Testis (tissue), 3 donors: ENCODE measurements around the gene EDC4. TPM values are rescaled to one million over a fixed set of nuclear protein-coding genes. Genes with fewer than 3 reads are reported as not detected.

Experiments used
- DNase-seq: peaks from one replicate; pipeline ENCODE4 v3.0.0-alpha.2; 2019
- H3K27ac ChIP-seq, 2 donors: fragments of 200-600 bp; sonication (generic); one replicate each; pipeline ENCODE4 v1.5.1; 2019
- H3K27me3 ChIP-seq: fragments of 200-600 bp; sonication (generic); one replicate; pipeline ENCODE4 v1.5.1; 2019
- H3K36me3 ChIP-seq: fragments of 200-600 bp; sonication (generic); one replicate; pipeline ENCODE4 v1.5.1; 2017; ENCODE audit warnings: low read depth; ENCODE audit errors: missing control alignments
- H3K4me1 ChIP-seq: fragments of 200-600 bp; sonication (generic); one replicate; pipeline ENCODE4 v1.5.1; 2019
- H3K4me3 ChIP-seq, 2 donors: fragments of 200-600 bp; sonication (generic); one replicate each; pipeline ENCODE4 v1.5.1; 2017 to 2019
- H3K9me3 ChIP-seq: fragments of 200-600 bp; sonication (generic); one replicate; pipeline ENCODE4 v1.5.1; 2017
- CTCF ChIP-seq, 3 experiments: fragments of 450-650 bp in 2 of 3; fragments of 200-600 bp in 1 of 3; sonication (generic) in 1 of 3; IDR thresholded peaks; one replicate each; pipeline ENCODE4 v1.5.1; 2016 to 2019; ENCODE audit warnings: antibody characterized with exemption in 3 of 3, mild to moderate bottlenecking in 2 of 3, moderate library complexity in 1 of 3
- POLR2A ChIP-seq: fragments of 450-650 bp; IDR thresholded peaks from one replicate; pipeline ENCODE4 v1.6.1; 2017; ENCODE audit warnings: antibody characterized with exemption, mild to moderate bottlenecking, moderate library complexity
- WGBS, 2 donors: methylation state at CpG; one replicate each; pipeline ENCODE4 v1.1.5; 2018; 5-methylcytosine and 5-hydroxymethylcytosine counted together
- intact Hi-C: fragments of 100-400 bp; cut with DNase I; formaldehyde crosslinking; loops from one replicate; pipeline ENCODE4 v1.15.1; 2023; ENCODE audit warnings: low total_unique reads
- polyA plus RNA-seq: library from polyadenylated mRNA; stranded (reverse); fragments of 350-450 nt; fragmentation: Illumina TruSeq; extraction: RNeasy Lipid Tissue Mini Kit (QIAGEN cat#74804); gene quantifications from one replicate; pipeline ENCODE4 v1.2.3, GENCODE V29; 2014; ENCODE audit warnings: low read depth, low replicate concordance; ENCODE audit not compliant: insufficient read depth
- total RNA-seq, 2 donors: library from RNA; depleted of rRNA; stranded (reverse); fragments of >200 nt; gene quantifications; one replicate each; pipeline ENCODE4 v1.2.3, GENCODE V29; 2016

EDC4 gene
- total and polyA plus RNA-seq, 3 donors from 2014 or later = 96.7 to 107 (median 106) TPM

- H3K9me3 ChIP-seq = no peaks in the 10 kb centered on the region
- TF ChIP-seq CTCF (IDR thresholded peaks at IDR 0.05) (no peak), POLR2A (no peak)
- H3K27ac ChIP-seq = no peak overlapping the region
- H3K4me3 ChIP-seq = no peak overlapping the region
- no peaks in the 10 kb centered on the region for H3K36me3 ChIP-seq
- WGBS, 2 donors = 83 to 86% methylated on average over 6 of the region's 6 CpGs
- DNase-seq = no peak
- peaks cover 13% of the 10 kb centered on the region for H3K4me1 ChIP-seq
- intact Hi-C loops = loop anchor here (10.0 kb wide), 1 partner anchor 125 kb away; no protein-coding TSS in a partner anchor
- no peaks in the 10 kb centered on the region for H3K27me3 ChIP-seq
Measured at GRCh38 chr16:67919622-67920221, 46.9 kb downstream of the EDC4 start.

- Histone ChIP-seq H3K4me3 (no peak overlapping the region), H3K27me3 (no peaks in the 10 kb centered on the region), H3K9me3 (no peaks in the 10 kb centered on the region), H3K27ac (no peak overlapping the region), H3K4me1 (peaks cover 17% of the 10 kb centered on the region), H3K36me3 (no peaks in the 10 kb centered on the region)
- DNase-seq = no peak
- intact Hi-C loops = no loop called here
- TF ChIP-seq CTCF (IDR thresholded peaks at IDR 0.05) (no peak), POLR2A (no peak)
- 82 to 83% methylated on average over 5 of the region's 5 CpGs for WGBS, 2 donors
Measured at GRCh38 chr16:67922221-67922620, 49.4 kb downstream of the EDC4 start.

- H3K4me3 ChIP-seq = no peak overlapping the region
- TF ChIP-seq CTCF (IDR thresholded peaks at IDR 0.05) = no peak
- TF ChIP-seq POLR2A = no peak
- WGBS, 2 donors = 77 to 93% methylated on average over 7 to 8 of the region's 8 CpGs
- peaks cover 13% of the 10 kb centered on the region for H3K4me1 ChIP-seq
- no peak overlapping the region for H3K27ac ChIP-seq
- H3K27me3 ChIP-seq = no peaks in the 10 kb centered on the region
- no peaks in the 10 kb centered on the region for H3K36me3 ChIP-seq
- H3K9me3 ChIP-seq = no peaks in the 10 kb centered on the region
- intact Hi-C loops = no loop called here
- no peak for DNase-seq
Measured at GRCh38 chr16:67922740-67923139, 49.9 kb downstream of the EDC4 start.

GRCh38 chr16:67923414-67924116, 50.7 kb downstream of the EDC4 start:
- peaks cover 11% of the 10 kb centered on the region for H3K4me1 ChIP-seq
- WGBS, 2 donors = 81 to 86% methylated on average over 10 of the region's 10 CpGs
- intact Hi-C loops = no loop called here
- DNase-seq = peak; percentile 46
- no peaks in the 10 kb centered on the region for H3K36me3 ChIP-seq
- H3K4me3 ChIP-seq = no peak overlapping the region
- no peak overlapping the region for H3K27ac ChIP-seq
- no peaks in the 10 kb centered on the region for H3K9me3 ChIP-seq
- H3K27me3 ChIP-seq = no peaks in the 10 kb centered on the region
- TF ChIP-seq POLR2A = no peak
- TF ChIP-seq CTCF (IDR thresholded peaks at IDR 0.05) = no peak
